ENCODE data around the gene SLCO2A1. TPM values are rescaled to one million over a fixed set of nuclear protein-coding genes. Genes with fewer than 3 reads are reported as not detected.

SLCO2A1 gene
- total RNA-seq, 1 donor from 2014 or later, result 0.52 TPM

- H3K4me1 ChIP-seq (ENCODE audit: control insufficient read depth in 3 of 3, insufficient read depth in 3 of 3, low read length in 3 of 3), result peaks cover 0 to 2% (median 2%) of the 10 kb centered on the region in 3 donors
- H3K9me3 ChIP-seq (ENCODE audit: control insufficient read depth in 3 of 3, low read length in 3 of 3), result no peaks in the 10 kb centered on the region
- no peaks in the 10 kb centered on the region for H3K36me3 ChIP-seq (ENCODE audit: control insufficient read depth in 3 of 3, insufficient read depth in 3 of 3, low read length in 3 of 3)
- H3K27ac ChIP-seq (ENCODE audit: low read depth, low read length), result no peak overlapping the region
- peaks cover 0 to 3% (median 0%) of the 10 kb centered on the region in 3 donors for H3K27me3 ChIP-seq (ENCODE audit: control insufficient read depth in 3 of 3, insufficient read depth in 3 of 3, low read length in 3 of 3)
- H3K9ac ChIP-seq (ENCODE audit: low read depth in 1 of 3, low read length in 3 of 3), result no peak overlapping the region
- no peak overlapping the region for H3K4me3 ChIP-seq (ENCODE audit: low read length in 3 of 3)
Measured at GRCh38 chr3:134036291-134036690, 6.6 kb upstream of the SLCO2A1 start.

GRCh38 chr3:134035836-134036235 lies 6.1 kb upstream of the SLCO2A1 start:
- no peak overlapping the region for H3K9ac ChIP-seq (ENCODE audit: low read depth in 1 of 3, low read length in 3 of 3)
- H3K27ac ChIP-seq (ENCODE audit: low read depth, low read length), result no peak overlapping the region
- H3K9me3 ChIP-seq (ENCODE audit: control insufficient read depth in 3 of 3, low read length in 3 of 3), result no peaks in the 10 kb centered on the region
- peaks cover 0 to 2% (median 2%) of the 10 kb centered on the region in 3 donors for H3K4me1 ChIP-seq (ENCODE audit: control insufficient read depth in 3 of 3, insufficient read depth in 3 of 3, low read length in 3 of 3)
- H3K4me3 ChIP-seq (ENCODE audit: low read length in 3 of 3), result no peak overlapping the region
- no peaks in the 10 kb centered on the region for H3K36me3 ChIP-seq (ENCODE audit: control insufficient read depth in 3 of 3, insufficient read depth in 3 of 3, low read length in 3 of 3)
- peaks cover 0 to 6% (median 0%) of the 10 kb centered on the region in 3 donors for H3K27me3 ChIP-seq (ENCODE audit: control insufficient read depth in 3 of 3, insufficient read depth in 3 of 3, low read length in 3 of 3)

GRCh38 chr3:134034005-134034785 lies 4.5 kb upstream of the SLCO2A1 start:
- Histone ChIP-seq H3K27me3 (ENCODE audit: control insufficient read depth in 3 of 3, insufficient read depth in 3 of 3, low read length in 3 of 3) (peaks cover 2 to 11% (median 3%) of the 10 kb centered on the region in 3 donors), H3K9me3 (ENCODE audit: control insufficient read depth in 3 of 3, low read length in 3 of 3) (no peaks in the 10 kb centered on the region), H3K36me3 (ENCODE audit: control insufficient read depth in 3 of 3, insufficient read depth in 3 of 3, low read length in 3 of 3) (no peaks in the 10 kb centered on the region), H3K9ac (ENCODE audit: low read depth in 1 of 3, low read length in 3 of 3) (no peak overlapping the region), H3K4me3 (ENCODE audit: low read length in 3 of 3) (no peak overlapping the region), H3K27ac (ENCODE audit: low read depth, low read length) (no peak overlapping the region), H3K4me1 (ENCODE audit: control insufficient read depth in 3 of 3, insufficient read depth in 3 of 3, low read length in 3 of 3) (peaks cover 4 to 5% (median 5%) of the 10 kb centered on the region in 3 donors)

- Histone ChIP-seq H3K36me3 (ENCODE audit: control insufficient read depth in 3 of 3, insufficient read depth in 3 of 3, low read length in 3 of 3) (no peaks in the 10 kb centered on the region), H3K4me3 (ENCODE audit: low read length in 3 of 3) (no peak overlapping the region), H3K9me3 (ENCODE audit: control insufficient read depth in 3 of 3, low read length in 3 of 3) (no peaks in the 10 kb centered on the region), H3K27ac (ENCODE audit: low read depth, low read length) (no peak overlapping the region), H3K27me3 (ENCODE audit: control insufficient read depth in 3 of 3, insufficient read depth in 3 of 3, low read length in 3 of 3) (peaks cover 10 to 17% (median 10%) of the 10 kb centered on the region in 3 donors), H3K9ac (ENCODE audit: low read depth in 1 of 3, low read length in 3 of 3) (no peak overlapping the region), H3K4me1 (ENCODE audit: control insufficient read depth in 3 of 3, insufficient read depth in 3 of 3, low read length in 3 of 3) (peaks cover 8 to 11% (median 10%) of the 10 kb centered on the region in 3 donors)
Measured at GRCh38 chr3:134033315-134033996, 3.7 kb upstream of the SLCO2A1 start.

- Histone ChIP-seq H3K27ac (ENCODE audit: low read depth, low read length) (no peak overlapping the region), H3K4me1 (ENCODE audit: control insufficient read depth in 3 of 3, insufficient read depth in 3 of 3, low read length in 3 of 3) (peaks cover 8 to 11% (median 10%) of the 10 kb centered on the region in 3 donors), H3K36me3 (ENCODE audit: control insufficient read depth in 3 of 3, insufficient read depth in 3 of 3, low read length in 3 of 3) (no peaks in the 10 kb centered on the region), H3K9ac (ENCODE audit: low read depth in 1 of 3, low read length in 3 of 3) (no peak overlapping the region), H3K27me3 (ENCODE audit: control insufficient read depth in 3 of 3, insufficient read depth in 3 of 3, low read length in 3 of 3) (peaks cover 11 to 24% (median 16%) of the 10 kb centered on the region in 3 donors), H3K9me3 (ENCODE audit: control insufficient read depth in 3 of 3, low read length in 3 of 3) (no peaks in the 10 kb centered on the region), H3K4me3 (ENCODE audit: low read length in 3 of 3) (no peak overlapping the region)
Measured at GRCh38 chr3:134031348-134031915, 1.7 kb upstream of the SLCO2A1 start.

- Histone ChIP-seq H3K4me3 (ENCODE audit: low read length in 3 of 3) (peak overlapping the region in 1 of 3 donors; percentile 14), H3K27me3 (ENCODE audit: control insufficient read depth in 3 of 3, insufficient read depth in 3 of 3, low read length in 3 of 3) (peaks cover 11 to 24% (median 16%) of the 10 kb centered on the region in 3 donors), H3K27ac (ENCODE audit: low read depth, low read length) (no peak overlapping the region), H3K36me3 (ENCODE audit: control insufficient read depth in 3 of 3, insufficient read depth in 3 of 3, low read length in 3 of 3) (no peaks in the 10 kb centered on the region), H3K9ac (ENCODE audit: low read depth in 1 of 3, low read length in 3 of 3) (no peak overlapping the region), H3K9me3 (ENCODE audit: control insufficient read depth in 3 of 3, low read length in 3 of 3) (no peaks in the 10 kb centered on the region), H3K4me1 (ENCODE audit: control insufficient read depth in 3 of 3, insufficient read depth in 3 of 3, low read length in 3 of 3) (peaks cover 8 to 11% (median 10%) of the 10 kb centered on the region in 3 donors)
Measured at GRCh38 chr3:134030379-134031347, 938 bp upstream of the SLCO2A1 start.

GRCh38 chr3:134029256-134029733 lies 430 bp downstream of the SLCO2A1 start:
- H3K36me3 ChIP-seq (ENCODE audit: control insufficient read depth in 3 of 3, insufficient read depth in 3 of 3, low read length in 3 of 3), result no peaks in the 10 kb centered on the region
- H3K27ac ChIP-seq (ENCODE audit: low read depth, low read length), result no peak overlapping the region
- H3K27me3 ChIP-seq (ENCODE audit: control insufficient read depth in 3 of 3, insufficient read depth in 3 of 3, low read length in 3 of 3), result peaks cover 11 to 24% (median 16%) of the 10 kb centered on the region in 3 donors
- H3K4me3 ChIP-seq (ENCODE audit: low read length in 3 of 3), result peak overlapping the region; percentile 62 to 67 (median 65)
- H3K4me1 ChIP-seq (ENCODE audit: control insufficient read depth in 3 of 3, insufficient read depth in 3 of 3, low read length in 3 of 3), result peaks cover 8 to 11% (median 10%) of the 10 kb centered on the region in 3 donors
- H3K9me3 ChIP-seq (ENCODE audit: control insufficient read depth in 3 of 3, low read length in 3 of 3), result no peaks in the 10 kb centered on the region
- peak overlapping the region in 2 of 3 donors; percentile 45 to 57 for H3K9ac ChIP-seq (ENCODE audit: low read depth in 1 of 3, low read length in 3 of 3)

- H3K9me3 ChIP-seq (ENCODE audit: control insufficient read depth in 3 of 3, low read length in 3 of 3), result no peaks in the 10 kb centered on the region
- H3K4me1 ChIP-seq (ENCODE audit: control insufficient read depth in 3 of 3, insufficient read depth in 3 of 3, low read length in 3 of 3), result peaks cover 8 to 11% (median 10%) of the 10 kb centered on the region in 3 donors
- peak overlapping the region in 1 of 3 donors; percentile 45 for H3K9ac ChIP-seq (ENCODE audit: low read depth in 1 of 3, low read length in 3 of 3)
- peaks cover 11 to 24% (median 16%) of the 10 kb centered on the region in 3 donors for H3K27me3 ChIP-seq (ENCODE audit: control insufficient read depth in 3 of 3, insufficient read depth in 3 of 3, low read length in 3 of 3)
- no peak overlapping the region for H3K27ac ChIP-seq (ENCODE audit: low read depth, low read length)
- peak overlapping the region in 2 of 3 donors; percentile 6 to 62 for H3K4me3 ChIP-seq (ENCODE audit: low read length in 3 of 3)
- H3K36me3 ChIP-seq (ENCODE audit: control insufficient read depth in 3 of 3, insufficient read depth in 3 of 3, low read length in 3 of 3), result no peaks in the 10 kb centered on the region
Measured at GRCh38 chr3:134028486-134029255, 1.1 kb downstream of the SLCO2A1 start.
